Measurements from ENCODE around the gene NHERF2.

NHERF2 gene

GRCh38 chr16:1999866-2000514 lies 26.7 kb upstream of the NHERF2 start:
- Mint-ChIP-seq H3K4me1 (peaks cover 9% of the 10 kb centered on the region), H3K27me3 (ENCODE audit: low read depth, poor library complexity) (no peaks in the 10 kb centered on the region), H3K9me3 (no peaks in the 10 kb centered on the region), H3K27ac (no peak overlapping the region), H3K4me3 (no peak overlapping the region), H3K36me3 (ENCODE audit: low read depth) (peaks cover 28% of the 10 kb centered on the region)
- DNase-seq, result no peak
- no peak for TF ChIP-seq CTCF (IDR thresholded peaks at IDR 0.05)

GRCh38 chr16:2001035-2001434 lies 25.7 kb upstream of the NHERF2 start:
- Mint-ChIP-seq H3K9me3 (no peaks in the 10 kb centered on the region), H3K27me3 (ENCODE audit: low read depth, poor library complexity) (no peaks in the 10 kb centered on the region), H3K36me3 (ENCODE audit: low read depth) (peaks cover 21% of the 10 kb centered on the region), H3K27ac (no peak overlapping the region), H3K4me3 (no peak overlapping the region), H3K4me1 (peaks cover 17% of the 10 kb centered on the region)
- no peak for DNase-seq
- TF ChIP-seq CTCF (IDR thresholded peaks at IDR 0.05), result no peak

- peaks cover 21% of the 10 kb centered on the region for H3K36me3 Mint-ChIP-seq (ENCODE audit: low read depth)
- peaks cover 24% of the 10 kb centered on the region for H3K4me1 Mint-ChIP-seq
- no peaks in the 10 kb centered on the region for H3K9me3 Mint-ChIP-seq
- H3K4me3 Mint-ChIP-seq, result no peak overlapping the region
- no peak overlapping the region for H3K27ac Mint-ChIP-seq
- no peak for TF ChIP-seq CTCF (IDR thresholded peaks at IDR 0.05)
- DNase-seq, result no peak
- H3K27me3 Mint-ChIP-seq (ENCODE audit: low read depth, poor library complexity), result no peaks in the 10 kb centered on the region
Measured at GRCh38 chr16:2001456-2002355, 25.0 kb upstream of the NHERF2 start.

- Mint-ChIP-seq H3K27ac (no peak overlapping the region), H3K4me3 (no peak overlapping the region), H3K27me3 (ENCODE audit: low read depth, poor library complexity) (no peaks in the 10 kb centered on the region), H3K36me3 (ENCODE audit: low read depth) (peaks cover 16% of the 10 kb centered on the region), H3K4me1 (peaks cover 31% of the 10 kb centered on the region), H3K9me3 (no peaks in the 10 kb centered on the region)
- DNase-seq, result no peak
- no peak for TF ChIP-seq CTCF (IDR thresholded peaks at IDR 0.05)
Measured at GRCh38 chr16:2002406-2003230, 24.1 kb upstream of the NHERF2 start.

- Mint-ChIP-seq H3K36me3 (ENCODE audit: low read depth) (peaks cover 12% of the 10 kb centered on the region), H3K27me3 (ENCODE audit: low read depth, poor library complexity) (no peaks in the 10 kb centered on the region), H3K4me3 (no peak overlapping the region), H3K27ac (no peak overlapping the region), H3K4me1 (peaks cover 38% of the 10 kb centered on the region), H3K9me3 (no peaks in the 10 kb centered on the region)
- no peak for DNase-seq
- no peak for TF ChIP-seq CTCF (IDR thresholded peaks at IDR 0.05)
Measured at GRCh38 chr16:2003231-2003826, 23.4 kb upstream of the NHERF2 start.
